Breast epithelium (tissue), 3 donors: ENCODE results near the gene DNAJB1.

Experiments
- POLR2A ChIP-seq: fragments of 450-650 bp; IDR thresholded peaks from one replicate; pipeline ENCODE4 v1.6.1; 2016; ENCODE audit warnings: antibody characterized with exemption, mild to moderate bottlenecking, moderate library complexity
- TF ChIP-seq, protein P1 (sequence below), 3 donors: fragments of 450-650 bp; IDR thresholded peaks; one replicate each; pipeline ENCODE4 v1.5.1; 2016 to 2017; ENCODE audit warnings: antibody characterized with exemption in 3 of 3, mild to moderate bottlenecking in 3 of 3, moderate library complexity in 3 of 3

- TF ChIP-seq, protein P1, sequence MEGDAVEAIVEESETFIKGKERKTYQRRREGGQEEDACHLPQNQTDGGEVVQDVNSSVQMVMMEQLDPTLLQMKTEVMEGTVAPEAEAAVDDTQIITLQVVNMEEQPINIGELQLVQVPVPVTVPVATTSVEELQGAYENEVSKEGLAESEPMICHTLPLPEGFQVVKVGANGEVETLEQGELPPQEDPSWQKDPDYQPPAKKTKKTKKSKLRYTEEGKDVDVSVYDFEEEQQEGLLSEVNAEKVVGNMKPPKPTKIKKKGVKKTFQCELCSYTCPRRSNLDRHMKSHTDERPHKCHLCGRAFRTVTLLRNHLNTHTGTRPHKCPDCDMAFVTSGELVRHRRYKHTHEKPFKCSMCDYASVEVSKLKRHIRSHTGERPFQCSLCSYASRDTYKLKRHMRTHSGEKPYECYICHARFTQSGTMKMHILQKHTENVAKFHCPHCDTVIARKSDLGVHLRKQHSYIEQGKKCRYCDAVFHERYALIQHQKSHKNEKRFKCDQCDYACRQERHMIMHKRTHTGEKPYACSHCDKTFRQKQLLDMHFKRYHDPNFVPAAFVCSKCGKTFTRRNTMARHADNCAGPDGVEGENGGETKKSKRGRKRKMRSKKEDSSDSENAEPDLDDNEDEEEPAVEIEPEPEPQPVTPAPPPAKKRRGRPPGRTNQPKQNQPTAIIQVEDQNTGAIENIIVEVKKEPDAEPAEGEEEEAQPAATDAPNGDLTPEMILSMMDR (IDR thresholded peaks at IDR 0.05) = no peak
- TF ChIP-seq POLR2A = no peak
These were observed 48.5 kb upstream of the DNAJB1 start for GRCh38 chr19:14566712-14567077.
